Germinal center (tissue), 1 donor: ENCODE results near the gene MNX1.

Experiments
- DNase-seq: peaks from one replicate; pipeline ENCODE4 v3.0.0; 2012; ENCODE audit warnings: mixed read lengths, low spot score

MNX1 gene

GRCh38 chr7:157014635-157015555 is 4.4 kb upstream of the MNX1 start:
- DNase-seq, result no peak

GRCh38 chr7:157013602-157014549 is 3.4 kb upstream of the MNX1 start:
- DNase-seq, result no peak

GRCh38 chr7:157013101-157013500 is 2.6 kb upstream of the MNX1 start:
- no peak for DNase-seq

GRCh38 chr7:157012113-157012547 is 1.7 kb upstream of the MNX1 start:
- no peak for DNase-seq

GRCh38 chr7:157011333-157012112 is 1.1 kb upstream of the MNX1 start:
- no peak for DNase-seq

GRCh38 chr7:157009778-157010587 is 480 bp downstream of the MNX1 start:
- no peak for DNase-seq

- DNase-seq, result no peak
These were observed 1.2 kb downstream of the MNX1 start for GRCh38 chr7:157009170-157009777.

- no peak for DNase-seq
These were observed 2.0 kb downstream of the MNX1 start for GRCh38 chr7:157008206-157009169.

GRCh38 chr7:157007470-157008066 is 2.9 kb downstream of the MNX1 start:
- no peak for DNase-seq

- no peak for DNase-seq
These were observed 3.5 kb downstream of the MNX1 start for GRCh38 chr7:157006829-157007469.

GRCh38 chr7:157006205-157006747 is 4.2 kb downstream of the MNX1 start:
- no peak for DNase-seq

- no peak for DNase-seq
These were observed 4.8 kb downstream of the MNX1 start for GRCh38 chr7:157005456-157006204.

- DNase-seq, result no peak
These were observed 5.7 kb downstream of the MNX1 start for GRCh38 chr7:157004521-157005455.

GRCh38 chr7:157003756-157004520 is 6.5 kb downstream of the MNX1 start:
- no peak for DNase-seq

- no peak for DNase-seq
These were observed 7.1 kb downstream of the MNX1 start for GRCh38 chr7:157003445-157003755.
